Brain microvascular endothelial cell (primary cell): Measurements from ENCODE around the gene WDR72.

ENCODE experiments used
- DNase-seq: peaks from one replicate; pipeline ENCODE4 v3.0.0-alpha.2; 2020
- H3K27ac ChIP-seq: fragments of 250-450 bp; sonication (Bioruptor Pico); 2 replicates; pipeline ENCODE4 v1.5.1; 2020; ENCODE audit warnings: mild to moderate bottlenecking, moderate library complexity
- H3K27me3 ChIP-seq: fragments of 250-450 bp; sonication (Bioruptor Pico); replicated peaks from 2 replicates; pipeline ENCODE4 v1.5.1; 2020; ENCODE audit warnings: mild to moderate bottlenecking
- H3K36me3 ChIP-seq: fragments of 250-450 bp; sonication (Bioruptor Pico); replicated peaks from 2 replicates; pipeline ENCODE4 v1.5.1; 2020; ENCODE audit warnings: mild to moderate bottlenecking
- H3K4me3 ChIP-seq: 2 replicates; pipeline ENCODE4 v1.5.1; 2011; ENCODE audit warnings: low read depth, mild to moderate bottlenecking, control low read depth, low read length, moderate library complexity
- CTCF ChIP-seq: IDR thresholded peaks from 2 replicates; pipeline ENCODE4 v1.5.1; 2011; ENCODE audit warnings: low read depth, mild to moderate bottlenecking, moderate library complexity, low read length, control low read depth, inconsistent platforms; ENCODE audit errors: missing control alignments
- in situ Hi-C: cut with HindIII; loops from 2 replicates; pipeline ENCODE4 v1.10.0; 2017; ENCODE audit warnings: low sequenced_read_pairs, low pct_ligation_motif_present

The WDR72 gene

GRCh38 chr15:53721334-53722087 is 38.0 kb downstream of the WDR72 start:
- no peaks in the 10 kb centered on the region for H3K36me3 ChIP-seq
- TF ChIP-seq CTCF = no peak
- H3K4me3 ChIP-seq = no peak overlapping the region
- H3K27me3 ChIP-seq = no peaks in the 10 kb centered on the region
- H3K27ac ChIP-seq = no peak overlapping the region
- DNase-seq = no peak
- in situ Hi-C loops = loop anchor here (25.0 kb wide), 1 partner anchor 934 kb away; the partner anchor contains the start of gene ONECUT1

- no peak overlapping the region for H3K4me3 ChIP-seq
- in situ Hi-C loops = loop anchor here (25.0 kb wide), 1 partner anchor 930 kb away; the partner anchor contains the start of gene ONECUT1
- H3K27ac ChIP-seq = no peak overlapping the region
- peak; percentile 5 for DNase-seq
- H3K36me3 ChIP-seq = no peaks in the 10 kb centered on the region
- no peaks in the 10 kb centered on the region for H3K27me3 ChIP-seq
- TF ChIP-seq CTCF = peak; percentile 55
Measured at GRCh38 chr15:53716909-53717876, 42.3 kb downstream of the WDR72 start.

- no peak overlapping the region for H3K4me3 ChIP-seq
- no peaks in the 10 kb centered on the region for H3K36me3 ChIP-seq
- no peak for DNase-seq
- no peak for TF ChIP-seq CTCF
- in situ Hi-C loops = loop anchor here (25.0 kb wide), 1 partner anchor 926 kb away; the partner anchor contains the start of gene ONECUT1
- H3K27ac ChIP-seq = no peak overlapping the region
- H3K27me3 ChIP-seq = no peaks in the 10 kb centered on the region
Measured at GRCh38 chr15:53713218-53713617, 46.2 kb downstream of the WDR72 start.

- in situ Hi-C loops = loop anchor here (25.0 kb wide), 1 partner anchor 924 kb away; the partner anchor contains the start of gene ONECUT1
- no peaks in the 10 kb centered on the region for H3K27me3 ChIP-seq
- TF ChIP-seq CTCF = no peak
- no peaks in the 10 kb centered on the region for H3K36me3 ChIP-seq
- no peak overlapping the region for H3K4me3 ChIP-seq
- no peak overlapping the region for H3K27ac ChIP-seq
- DNase-seq = no peak
Measured at GRCh38 chr15:53710906-53711305, 48.6 kb downstream of the WDR72 start.

- no peak overlapping the region for H3K4me3 ChIP-seq
- in situ Hi-C loops = loop anchor here (25.0 kb wide), 1 partner anchor 923 kb away; the partner anchor contains the start of gene ONECUT1
- DNase-seq = no peak
- no peaks in the 10 kb centered on the region for H3K36me3 ChIP-seq
- H3K27ac ChIP-seq = no peak overlapping the region
- no peak for TF ChIP-seq CTCF
- no peaks in the 10 kb centered on the region for H3K27me3 ChIP-seq
Measured at GRCh38 chr15:53709821-53710220, 49.6 kb downstream of the WDR72 start.
